H1 (cell line): ENCODE data around the gene LAMC3. TPM values are rescaled to one million over a fixed set of nuclear protein-coding genes. Genes with fewer than 3 reads are reported as not detected.

Experiments used
- CTCF ChIA-PET: fragments of 300-600 bp; sonication (Branson Sonifier 250); formaldehyde crosslinking; loops from one replicate; lab custom pipeline; 2021; ENCODE audit not compliant: partially characterized antibody; lab: Charles Lee
- POLR2A ChIA-PET: fragments of 300-600 bp; sonication (Branson Sonifier 250); formaldehyde crosslinking; loops from one replicate; lab custom pipeline; 2021; ENCODE audit warnings: inconsistent platforms; ENCODE audit not compliant: partially characterized antibody; lab: Charles Lee
- DNase-seq, 2 experiments: peaks; one replicate each; pipeline versions ENCODE4 v3.0.0 to v3.0.0-alpha.2; 2010 to 2022; ENCODE audit warnings: low spot score in 2 of 2, low read depth in 1 of 2, mixed read lengths in 1 of 2
- FAIRE-seq: peaks from 2 replicates; lab custom pipeline; 2011; peaks lifted over from hg19 to GRCh38; lab: Jason Lieb, UNC
- H2AFZ ChIP-seq: 2 replicates; pipeline ENCODE4 v1.8.1; 2012; ENCODE audit warnings: low read length, inconsistent platforms
- H2AK5ac ChIP-seq: 2 replicates; pipeline ENCODE4 v1.6.1; 2013; ENCODE audit warnings: low read depth, low read length
- H2BK120ac ChIP-seq: replicated peaks from 2 replicates; pipeline ENCODE3; 2013; ENCODE audit warnings: low read depth, low read length, inconsistent platforms
- H2BK12ac ChIP-seq: 2 replicates; pipeline ENCODE4 v1.6.1; 2013; ENCODE audit warnings: low read depth, low read length
- H2BK15ac ChIP-seq: 2 replicates; pipeline ENCODE4 v1.6.1; 2013; ENCODE audit warnings: low read length
- H2BK20ac ChIP-seq: 2 replicates; pipeline ENCODE4 v1.6.1; 2013; ENCODE audit warnings: low read length
- H2BK5ac ChIP-seq: 2 replicates; pipeline ENCODE4 v1.6.1; 2013; ENCODE audit warnings: low read depth, low read length
- H3K14ac ChIP-seq: 2 replicates; pipeline ENCODE4 v1.6.1; 2013; ENCODE audit warnings: inconsistent platforms; ENCODE audit not compliant: insufficient read length
- H3K18ac ChIP-seq: 2 replicates; pipeline ENCODE4 v1.6.1; 2013; ENCODE audit warnings: low read length; ENCODE audit errors: extremely low read depth
- H3K23ac ChIP-seq: 2 replicates; pipeline ENCODE4 v1.6.1; 2013; ENCODE audit warnings: inconsistent platforms; ENCODE audit not compliant: insufficient read length
- H3K23me2 ChIP-seq: 2 replicates; pipeline ENCODE4 v1.6.1; 2013; ENCODE audit warnings: low read depth, low read length
- H3K27ac ChIP-seq: 2 replicates; pipeline ENCODE4 v1.6.1; 2011; ENCODE audit warnings: low read depth, low read length, inconsistent platforms
- H3K27me3 ChIP-seq, 4 experiments: replicated peaks in 1 of 4; 1 replicate in 1 of 4; 2 replicates in 3 of 4; pipeline versions ENCODE4 v1.6.1 to v1.8.1; 2011 to 2013; ENCODE audit warnings: low read length in 3 of 4, mild to moderate bottlenecking in 3 of 4, inconsistent platforms in 2 of 4, mixed read lengths in 2 of 4, moderate library complexity in 1 of 4; ENCODE audit not compliant: control insufficient read depth in 3 of 4, insufficient read depth in 3 of 4; ENCODE audit errors: extremely low read depth in 1 of 4
- H3K36me3 ChIP-seq, 4 experiments: 2 replicates each; pipeline versions ENCODE4 v1.6.1 to v1.8.1; 2011 to 2013; ENCODE audit warnings: mild to moderate bottlenecking in 4 of 4, low read length in 3 of 4, moderate library complexity in 2 of 4, control low read depth in 1 of 4, inconsistent platforms in 1 of 4; ENCODE audit not compliant: insufficient read depth in 4 of 4, control insufficient read depth in 2 of 4
- H3K4ac ChIP-seq: replicated peaks from 2 replicates; pipeline ENCODE3; 2013; ENCODE audit warnings: low read length, low read depth, mixed read lengths, inconsistent platforms; ENCODE audit not compliant: insufficient read length
- H3K4me1 ChIP-seq, 4 experiments: replicated peaks in 1 of 4; 1 replicate in 1 of 4; 2 replicates in 3 of 4; pipeline versions ENCODE4 v1.6.1 to v1.8.1; 2011 to 2013; ENCODE audit warnings: low read length in 3 of 4, inconsistent platforms in 2 of 4, mixed read lengths in 1 of 4; ENCODE audit not compliant: insufficient read depth in 4 of 4, control insufficient read depth in 3 of 4
- H3K4me2 ChIP-seq, 2 experiments: 2 replicates each; pipeline versions ENCODE4 v1.6.1 to v1.8.1; 2011 to 2013; ENCODE audit warnings: low read depth in 2 of 2, low read length in 2 of 2, control low read depth in 1 of 2, inconsistent platforms in 1 of 2, mild to moderate bottlenecking in 1 of 2; ENCODE audit not compliant: insufficient read depth in 1 of 2
- H3K4me3 ChIP-seq, 4 experiments: fragments of 200-600, 300-600 bp in 1 of 4; sonication (generic), shearing (Covaris generic), sonication (Bioruptor Twin) in 1 of 4; 2 replicates each; pipeline versions ENCODE4 v1.5.1 to v1.8.1; 2011 to 2016; ENCODE audit warnings: low read length in 4 of 4, low read depth in 3 of 4, control low read depth in 2 of 4, inconsistent platforms in 2 of 4, mild to moderate bottlenecking in 2 of 4, mixed read lengths in 1 of 4, moderate library complexity in 1 of 4; ENCODE audit not compliant: insufficient read depth in 2 of 4; ENCODE audit errors: extremely low read depth in 1 of 4
- H3K56ac ChIP-seq: replicated peaks from 2 replicates; pipeline ENCODE3; 2013; ENCODE audit warnings: low read depth, mild to moderate bottlenecking, mixed read lengths, low read length, inconsistent platforms; ENCODE audit not compliant: insufficient read length
- H3K79me1 ChIP-seq: 2 replicates; pipeline ENCODE4 v1.6.1; 2013; ENCODE audit warnings: low read depth, low read length, control low read depth
- H3K79me2 ChIP-seq, 2 experiments: 2 replicates each; pipeline versions ENCODE4 v1.6.1 to v1.8.1; 2012 to 2013; ENCODE audit warnings: low read length in 2 of 2, mild to moderate bottlenecking in 2 of 2, inconsistent platforms in 1 of 2; ENCODE audit not compliant: insufficient read depth in 2 of 2, control insufficient read depth in 1 of 2
- H3K9ac ChIP-seq, 4 experiments: replicated peaks in 1 of 4; 1 replicate in 1 of 4; 2 replicates in 3 of 4; pipeline versions ENCODE4 v1.6.1 to v1.8.1; 2011 to 2013; ENCODE audit warnings: low read depth in 3 of 4, low read length in 3 of 4, control low read depth in 2 of 4, mild to moderate bottlenecking in 2 of 4, moderate library complexity in 2 of 4, inconsistent platforms in 1 of 4; ENCODE audit errors: extremely low read depth in 1 of 4
- H3K9me3 ChIP-seq, 2 experiments: 2 replicates each; pipeline versions ENCODE4 v1.6.1 to v1.8.1; 2012 to 2013; ENCODE audit warnings: mild to moderate bottlenecking in 2 of 2, moderate library complexity in 2 of 2, control low read depth in 1 of 2, inconsistent platforms in 1 of 2, low read depth in 1 of 2, low read length in 1 of 2, mixed read lengths in 1 of 2; ENCODE audit not compliant: insufficient read depth in 2 of 2
- H4K20me1 ChIP-seq, 2 experiments: replicated peaks in 1 of 2; 2 replicates each; pipeline versions ENCODE3 to v1.8.1; 2011 to 2013; ENCODE audit warnings: inconsistent platforms in 2 of 2, low read length in 2 of 2, mild to moderate bottlenecking in 1 of 2; ENCODE audit not compliant: insufficient read depth in 2 of 2, control insufficient read depth in 1 of 2
- H4K5ac ChIP-seq: 2 replicates; pipeline ENCODE4 v1.6.1; 2013; ENCODE audit warnings: low read length, low read depth, mixed read lengths, inconsistent platforms; ENCODE audit not compliant: insufficient read length
- H4K8ac ChIP-seq: 2 replicates; pipeline ENCODE4 v1.8.0; 2013; ENCODE audit warnings: mild to moderate bottlenecking, moderate library complexity, low read length, inconsistent platforms; ENCODE audit not compliant: insufficient read depth; ENCODE audit errors: extremely low read depth
- H4K91ac ChIP-seq: replicated peaks from 2 replicates; pipeline ENCODE3; 2013; ENCODE audit warnings: low read length, mixed read lengths, inconsistent platforms; ENCODE audit not compliant: insufficient read length
- ASH2L ChIP-seq: fragments of 200-600, 300-600 bp; sonication (generic); IDR thresholded peaks from one replicate; pipeline ENCODE4 v1.7.1; 2017; ENCODE audit warnings: low read length
- ATF2 ChIP-seq: IDR thresholded peaks from 2 replicates; pipeline ENCODE4 v1.6.1; 2012; ENCODE audit warnings: low read length, inconsistent platforms
- CREB1 ChIP-seq: IDR thresholded peaks from 2 replicates; pipeline ENCODE4 v1.6.1; 2012; ENCODE audit warnings: inconsistent platforms
- CTBP2 ChIP-seq: IDR thresholded peaks from 2 replicates; pipeline ENCODE4 v1.7.0; 2011; ENCODE audit warnings: borderline replicate concordance, mild to moderate bottlenecking, moderate library complexity, mixed read lengths, low read length; ENCODE audit not compliant: insufficient read depth, insufficient read length
- NRF1 ChIP-seq: IDR thresholded peaks from 2 replicates; pipeline ENCODE4 v1.6.1; 2011; ENCODE audit warnings: mild to moderate bottlenecking, low read depth, low read length, improper control_type of control experiment
- POLR2AphosphoS5 ChIP-seq: IDR thresholded peaks from 2 replicates; pipeline ENCODE4 v1.6.1; 2011; ENCODE audit warnings: low read depth, low read length
- POU5F1 ChIP-seq: IDR thresholded peaks from 2 replicates; pipeline ENCODE4 v1.6.1; 2011; ENCODE audit warnings: low read depth, mild to moderate bottlenecking, low read length, moderate library complexity
- RFX5 ChIP-seq: IDR thresholded peaks from 2 replicates; pipeline ENCODE4 v1.6.1; 2011; ENCODE audit warnings: low read depth, low read length, improper control_type of control experiment, borderline replicate concordance
- RXRA ChIP-seq: IDR thresholded peaks from 2 replicates; pipeline ENCODE4 v1.6.1; 2011; ENCODE audit warnings: low read depth, mild to moderate bottlenecking, low read length, moderate library complexity; ENCODE audit not compliant: insufficient read depth
- SIX5 ChIP-seq: IDR thresholded peaks from 2 replicates; pipeline ENCODE4 v1.6.1; 2011; ENCODE audit warnings: mild to moderate bottlenecking, low read depth, low read length
- TEAD4 ChIP-seq: IDR thresholded peaks from 2 replicates; pipeline ENCODE4 v1.6.1; 2012; ENCODE audit warnings: low read depth, low read length, inconsistent platforms, mixed read lengths
- WGBS, 2 experiments: shearing (Covaris generic) in 1 of 2; methylation state at CpG; one replicate each; pipeline versions ENCODE4 v1.1.6 to v1.1.7; 2013 to 2015; ENCODE audit warnings: low lambda C conversion rate in 2 of 2, mixed read lengths in 2 of 2, inconsistent platforms in 1 of 2, low coverage in 1 of 2, missing lambda C conversion rate in 1 of 2; ENCODE audit not compliant: insufficient replicate concordance in 2 of 2, insufficient coverage in 1 of 2, insufficient read length in 1 of 2; ENCODE audit errors: extremely low coverage in 1 of 2, missing lambda C conversion rate in 1 of 2; 5-methylcytosine and 5-hydroxymethylcytosine counted together
- polyA plus RNA-seq, 7 experiments: library from polyadenylated mRNA; depleted of rRNA in 3 of 7; stranded (reverse) in 5 of 7; unstranded in 2 of 7; fragments of >200 nt in 5 of 7; fragments of 200-250 nt in 2 of 7; gene quantifications; 1 replicate in 5 of 7; 2 replicates in 1 of 7; 4 replicates in 1 of 7; pipeline versions ENCODE4 v1.2.1 to v1.2.3, GENCODE V29; 2011 to 2013; ENCODE audit warnings: missing spikeins in 2 of 7, mixed read lengths in 2 of 7
- total RNA-seq: library from RNA; stranded (reverse); fragmentation: NEBNext Ultra II Directional; extraction: Animal tissue kit (Norgen Biotek cat#: 25700); gene quantifications from 2 replicates; pipeline ENCODE4 v1.2.1, GENCODE V29; 2021

The LAMC3 gene
- total and polyA plus RNA-seq, 2 of the 8 experiments (the other 6 are each of a cell fraction or from before 2014, with no cell fraction given) = 9.3 to 12.3 TPM

- Histone ChIP-seq H3K4me1 (peaks cover 2 to 22% (median 8%) of the 10 kb centered on the region in 4 experiments), H4K91ac (no peak overlapping the region), H3K4me2 (0 out of 4 replicates have a peak overlapping the region, but pooled peaks of 1 of the 2 experiments have one; percentile 2), H4K8ac (no peak overlapping the region), H3K9me3 (no peaks in the 10 kb centered on the region), H2BK120ac (no peak overlapping the region), H3K79me1 (peaks cover 9% of the 10 kb centered on the region; the same call in 1 of the 2 replicates), H4K20me1 (no peaks in the 10 kb centered on the region), H3K56ac (no peak overlapping the region), H3K14ac (no peak overlapping the region), H2BK12ac (no peak overlapping the region), H3K4ac (no peak overlapping the region), H2AK5ac (no peak overlapping the region), H3K18ac (0 out of 2 replicates have a peak overlapping the region, but pooled peaks have one; percentile 9), H3K27ac (no peak overlapping the region), H2BK15ac (no peak overlapping the region), H3K23ac (no peak overlapping the region), H2BK5ac (no peak overlapping the region), H3K27me3 (peaks cover 0 to 10% (median 7%) of the 10 kb centered on the region in 4 experiments; a peak in 5 of 7 replicates), H3K4me3 (no peak overlapping the region), H2BK20ac (no peak overlapping the region), H3K9ac (no peak overlapping the region), H4K5ac (no peak overlapping the region), H3K36me3 (no peaks in the 10 kb centered on the region), H3K79me2 (no peaks in the 10 kb centered on the region), H2AFZ (no peak overlapping the region), H3K23me2 (peaks cover 8% of the 10 kb centered on the region; the same call in 1 of the 2 replicates)
- DNase-seq (no peak), FAIRE-seq (no peak)
- ChIA-PET POLR2A (interaction anchor here (1.0 to 2.8 kb wide), 7 partner anchors 11 to 91 kb away, joined by 3 to 7 read pairs (median 5); no protein-coding TSS in a partner anchor), CTCF (interaction anchor here (0.6 to 17.5 kb wide), 18 partner anchors 8 to 303 kb away, joined by 3 to 156 read pairs (median 4); no protein-coding TSS in a partner anchor)
- 88% methylated on average over 14 of the region's 14 CpGs; no CpG with 5 or more reads in 1 of the 2 experiments for WGBS, 2 experiments
- TF ChIP-seq SIX5 = no peak
- TF ChIP-seq RXRA = no peak
- no peak for TF ChIP-seq NRF1
- TF ChIP-seq ATF2 = no peak
- TF ChIP-seq POLR2AphosphoS5 = no peak
- no peak for TF ChIP-seq TEAD4
- no peak for TF ChIP-seq ASH2L
- TF ChIP-seq CREB1 = no peak
- TF ChIP-seq POU5F1 = no peak
- no peak for TF ChIP-seq CTBP2
- TF ChIP-seq RFX5 = no peak
Observed at GRCh38 chr9:131010482-131011273, 1.7 kb downstream of the LAMC3 start.
